Spleen (tissue), 7 donors: ENCODE data around the gene LRSAM1.

ENCODE experiments used
- CTCF ChIP-seq, 11 experiments: fragments of 200-600 bp in 7 of 11; fragments of 450-650 bp in 4 of 11; sonication (generic) in 4 of 11; IDR thresholded peaks in 8 of 11; conservative IDR thresholded peaks in 3 of 11; 1 replicate in 7 of 11; 2 replicates in 4 of 11; pipeline versions ENCODE4 v1.4.0 to v1.8.0; 2016 to 2021; ENCODE audit warnings: antibody characterized with exemption in 11 of 11, inconsistent platforms in 4 of 11, mild to moderate bottlenecking in 1 of 11
- POLR2A ChIP-seq, 3 donors: fragments of 450-650 bp; IDR thresholded peaks; one replicate each; pipeline ENCODE4 v1.5.1; 2017; ENCODE audit warnings: antibody characterized with exemption in 3 of 3, mild to moderate bottlenecking in 1 of 3
- donor health status: DM: no; HTN: no; CAD: no; lungs with moderate emphysema.
- donor health status: DM: no; HTN: no; CAD: no.
- donor health status: DM: no; HTN: no; CAD: no.

GRCh38 chr9:127493592-127494303 is 42.4 kb downstream of the LRSAM1 start:
- no peak for TF ChIP-seq CTCF (IDR thresholded peaks at IDR 0.05 in 8 of 11, conservative IDR thresholded peaks at IDR 0.05 in 3 of 11)
- TF ChIP-seq POLR2A (IDR thresholded peaks at IDR 0.05) = no peak
